ENCODE results near the gene VASN.

VASN gene

DNA sequence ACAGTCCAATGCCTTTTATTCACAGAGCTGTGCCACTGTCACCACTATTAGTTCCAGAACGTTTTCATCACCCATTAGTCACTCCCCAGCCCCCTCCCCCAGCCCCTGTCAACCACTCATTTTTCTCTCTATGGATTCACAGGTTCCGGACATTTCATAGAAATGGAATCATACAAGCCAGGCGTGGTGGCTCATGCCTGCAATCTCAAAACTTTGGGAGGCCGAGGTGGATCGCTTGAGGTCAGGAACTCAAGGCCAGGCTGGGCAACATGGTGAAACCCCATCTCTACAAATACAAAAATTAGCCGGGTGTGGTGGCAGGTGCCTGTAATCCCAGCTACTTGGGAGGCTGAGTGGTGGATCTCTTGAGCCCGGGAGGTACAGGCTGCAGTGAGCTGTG lies 19.8 kb upstream of the VASN start:
- no peak overlapping the region for H3K14ac ChIP-seq (ENCODE audit: low read length in 2 of 2)
- H3K23ac ChIP-seq (ENCODE audit: low read length in 2 of 2): no peak overlapping the region
- peaks cover 6% of the 10 kb centered on the region for H3K79me1 ChIP-seq (replicated peaks; ENCODE audit: low read length, poor library complexity, severe bottlenecking)
- no peak overlapping the region for H2AFZ ChIP-seq (ENCODE audit: low read depth, low read length)
- H3K18ac ChIP-seq (ENCODE audit: low read depth in 1 of 2, low read length in 2 of 2): no peak overlapping the region
- no peak overlapping the region for H3K4me3 ChIP-seq (ENCODE audit: insufficient read depth in 1 of 2, low read depth in 1 of 2, low read length in 2 of 2)
- H2AK5ac ChIP-seq (ENCODE audit: low read length, severe bottlenecking): no peak overlapping the region
- peak overlapping the region; percentile 46 for H3K9ac ChIP-seq (ENCODE audit: low read length)
- no peaks in the 10 kb centered on the region for H3K9me3 ChIP-seq (ENCODE audit: control insufficient read depth, low read length)
- no peak overlapping the region for H4K8ac ChIP-seq (ENCODE audit: low read length)
- no peak overlapping the region for H2BK12ac ChIP-seq (ENCODE audit: low read length in 2 of 2)
- H2BK5ac ChIP-seq (ENCODE audit: low read depth, low read length, poor library complexity, severe bottlenecking): no peak overlapping the region
- DNase-seq: peak; percentile 32
- H3K4ac ChIP-seq (ENCODE audit: low read depth in 1 of 2, low read length in 2 of 2): no peak overlapping the region
- H2BK120ac ChIP-seq (ENCODE audit: low read depth, low read length): no peak overlapping the region
- H2BK15ac ChIP-seq (ENCODE audit: low read depth, poor library complexity, severe bottlenecking): no peak overlapping the region
- H3K36me3 ChIP-seq (ENCODE audit: control insufficient read depth in 1 of 2, insufficient read depth in 2 of 2, low read depth in 1 of 2, low read length in 2 of 2): peaks cover 0 to 25% of the 10 kb centered on the region in 2 experiments
- no peak overlapping the region for H3K4me2 ChIP-seq (ENCODE audit: low read length, poor library complexity, severe bottlenecking)
- 69% methylated on average over 7 of the region's 7 CpGs for WGBS
- no peaks in the 10 kb centered on the region for H3K27me3 ChIP-seq (ENCODE audit: control insufficient read depth in 1 of 2, insufficient read depth in 1 of 2, low read length in 2 of 2)
- peaks cover 11% of the 10 kb centered on the region for H3K4me1 ChIP-seq (ENCODE audit: control insufficient read depth, insufficient read depth, low read depth, low read length)
- no peak overlapping the region for H3K27ac ChIP-seq (ENCODE audit: low read length, poor library complexity, severe bottlenecking)
- no peak overlapping the region for H4K91ac ChIP-seq (ENCODE audit: low read length)

DNA sequence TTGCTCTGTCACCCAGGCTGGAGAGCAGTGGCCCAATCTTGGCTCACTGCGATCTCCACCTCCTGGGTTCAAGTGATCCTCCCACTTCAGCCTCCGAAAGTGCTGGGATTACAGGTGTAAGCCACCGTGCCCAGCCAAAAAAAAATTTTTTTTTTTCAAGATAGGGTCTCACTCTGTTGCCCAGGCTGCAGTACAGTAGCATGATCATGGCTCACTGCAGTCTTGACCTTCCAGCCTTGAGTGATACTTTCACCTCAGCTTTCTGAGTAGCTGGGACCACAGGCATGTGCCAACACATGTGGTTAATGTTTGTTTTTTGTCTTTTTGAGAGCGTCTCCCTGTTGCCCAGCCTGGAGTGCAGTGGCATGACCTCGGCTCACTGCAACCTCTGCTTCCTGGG lies 18.8 kb upstream of the VASN start:
- Histone ChIP-seq H3K27ac (ENCODE audit: low read length, poor library complexity, severe bottlenecking) (no peak overlapping the region), H4K8ac (ENCODE audit: low read length) (no peak overlapping the region), H2BK5ac (ENCODE audit: low read depth, low read length, poor library complexity, severe bottlenecking) (no peak overlapping the region), H3K14ac (ENCODE audit: low read length in 2 of 2) (no peak overlapping the region), H3K4me2 (ENCODE audit: low read length, poor library complexity, severe bottlenecking) (no peak overlapping the region), H3K4ac (ENCODE audit: low read depth in 1 of 2, low read length in 2 of 2) (no peak overlapping the region), H3K9me3 (ENCODE audit: control insufficient read depth, low read length) (no peaks in the 10 kb centered on the region), H2AFZ (ENCODE audit: low read depth, low read length) (no peak overlapping the region), H3K27me3 (ENCODE audit: control insufficient read depth in 1 of 2, insufficient read depth in 1 of 2, low read length in 2 of 2) (no peaks in the 10 kb centered on the region), H3K4me3 (ENCODE audit: insufficient read depth in 1 of 2, low read depth in 1 of 2, low read length in 2 of 2) (no peak overlapping the region), H2BK15ac (ENCODE audit: low read depth, poor library complexity, severe bottlenecking) (peak overlapping the region; percentile 3), H3K79me1 (replicated peaks; ENCODE audit: low read length, poor library complexity, severe bottlenecking) (peaks cover 5% of the 10 kb centered on the region), H3K23ac (ENCODE audit: low read length in 2 of 2) (no peak overlapping the region), H2BK120ac (ENCODE audit: low read depth, low read length) (no peak overlapping the region), H2BK12ac (ENCODE audit: low read length in 2 of 2) (no peak overlapping the region), H3K36me3 (ENCODE audit: control insufficient read depth in 1 of 2, insufficient read depth in 2 of 2, low read depth in 1 of 2, low read length in 2 of 2) (peaks cover 0 to 24% of the 10 kb centered on the region in 2 experiments), H2AK5ac (ENCODE audit: low read length, severe bottlenecking) (no peak overlapping the region), H4K91ac (ENCODE audit: low read length) (no peak overlapping the region), H3K4me1 (ENCODE audit: control insufficient read depth, insufficient read depth, low read depth, low read length) (peaks cover 9% of the 10 kb centered on the region), H3K9ac (ENCODE audit: low read length) (no peak overlapping the region), H3K18ac (ENCODE audit: low read depth in 1 of 2, low read length in 2 of 2) (no peak overlapping the region)
- DNase-seq: no peak
- 89% methylated on average over 5 of the region's 5 CpGs for WGBS

DNA sequence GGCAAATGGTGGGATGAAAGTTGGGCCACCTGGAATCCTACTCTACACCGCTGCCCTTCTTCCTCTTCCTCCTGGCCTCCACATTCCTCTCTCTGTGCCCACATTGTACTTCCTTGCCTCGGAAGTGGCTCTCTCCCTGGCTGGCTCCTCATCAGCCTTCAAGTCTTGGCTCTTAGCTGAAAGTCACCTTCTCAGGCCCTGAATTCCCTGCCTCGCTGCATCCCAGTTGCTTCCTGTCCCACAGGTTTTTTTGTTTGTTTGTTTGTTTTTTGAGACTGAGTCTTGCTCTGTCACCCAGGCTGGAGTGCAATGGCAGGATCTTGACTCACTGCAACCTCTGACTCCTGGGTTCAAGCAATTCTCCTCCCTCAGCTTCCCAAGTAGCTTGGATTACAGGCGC lies 18.0 kb upstream of the VASN start:
- Histone ChIP-seq H3K9me3 (ENCODE audit: control insufficient read depth, low read length) (no peaks in the 10 kb centered on the region), H2BK5ac (ENCODE audit: low read depth, low read length, poor library complexity, severe bottlenecking) (no peak overlapping the region), H3K79me1 (replicated peaks; ENCODE audit: low read length, poor library complexity, severe bottlenecking) (peaks cover 2% of the 10 kb centered on the region), H3K27me3 (ENCODE audit: control insufficient read depth in 1 of 2, insufficient read depth in 1 of 2, low read length in 2 of 2) (no peaks in the 10 kb centered on the region), H3K9ac (ENCODE audit: low read length) (no peak overlapping the region), H2AK5ac (ENCODE audit: low read length, severe bottlenecking) (no peak overlapping the region), H4K8ac (ENCODE audit: low read length) (no peak overlapping the region), H3K14ac (ENCODE audit: low read length in 2 of 2) (no peak overlapping the region), H2AFZ (ENCODE audit: low read depth, low read length) (no peak overlapping the region), H3K4me3 (ENCODE audit: insufficient read depth in 1 of 2, low read depth in 1 of 2, low read length in 2 of 2) (no peak overlapping the region), H3K4me1 (ENCODE audit: control insufficient read depth, insufficient read depth, low read depth, low read length) (peaks cover 9% of the 10 kb centered on the region), H3K23ac (ENCODE audit: low read length in 2 of 2) (no peak overlapping the region), H2BK120ac (ENCODE audit: low read depth, low read length) (no peak overlapping the region), H2BK12ac (ENCODE audit: low read length in 2 of 2) (no peak overlapping the region), H3K18ac (ENCODE audit: low read depth in 1 of 2, low read length in 2 of 2) (no peak overlapping the region), H3K4ac (ENCODE audit: low read depth in 1 of 2, low read length in 2 of 2) (no peak overlapping the region), H3K27ac (ENCODE audit: low read length, poor library complexity, severe bottlenecking) (no peak overlapping the region), H2BK15ac (ENCODE audit: low read depth, poor library complexity, severe bottlenecking) (no peak overlapping the region), H3K36me3 (ENCODE audit: control insufficient read depth in 1 of 2, insufficient read depth in 2 of 2, low read depth in 1 of 2, low read length in 2 of 2) (peaks cover 0 to 25% of the 10 kb centered on the region in 2 experiments), H3K4me2 (ENCODE audit: low read length, poor library complexity, severe bottlenecking) (no peak overlapping the region), H4K91ac (ENCODE audit: low read length) (no peak overlapping the region)
- no peak for DNase-seq
- WGBS: 92% methylated on average over 3 of the region's 4 CpGs

DNA sequence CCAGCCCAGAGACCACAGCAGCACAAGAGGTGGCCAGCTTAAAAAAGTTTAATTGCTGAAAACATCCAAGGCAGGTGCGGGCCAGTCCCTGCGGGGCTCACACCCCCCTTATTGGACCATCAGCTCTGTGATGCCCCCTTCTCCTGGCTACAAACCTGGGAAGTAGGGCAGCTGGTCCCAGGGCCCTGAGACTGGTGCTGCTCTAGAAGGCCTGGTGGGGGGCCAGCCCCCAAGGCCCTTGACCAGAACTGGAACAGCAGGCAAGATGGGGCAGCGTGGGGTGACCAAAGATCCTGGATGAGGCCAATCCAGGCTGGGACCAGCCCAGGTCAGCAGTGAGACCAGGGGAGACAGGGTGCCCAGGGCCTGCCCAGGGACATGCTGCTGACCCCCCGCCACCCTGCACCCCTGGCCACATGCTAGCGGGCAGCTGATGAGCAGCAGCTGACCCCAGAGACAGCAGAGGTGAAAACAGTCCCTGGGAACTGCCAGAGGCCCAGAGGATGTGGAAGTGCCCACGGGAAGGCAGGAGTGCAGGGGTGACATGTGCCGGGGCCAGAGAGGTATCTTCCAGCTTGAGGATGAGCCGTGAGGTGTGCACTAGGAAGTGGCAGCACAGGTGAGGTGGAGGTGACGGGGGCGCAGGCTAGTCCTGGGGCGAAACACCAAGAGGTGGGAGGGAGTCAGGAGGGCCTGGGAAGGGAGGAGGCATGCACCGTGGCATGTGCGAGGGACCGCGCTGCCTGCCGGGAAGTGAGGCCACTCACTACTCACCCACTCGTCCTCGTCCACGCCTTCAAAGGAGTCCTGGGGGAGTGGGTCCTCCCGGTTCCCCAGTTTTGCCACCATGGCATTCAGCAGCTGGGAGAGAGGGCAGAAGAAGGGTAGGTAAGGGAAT lies 16.9 kb upstream of the VASN start:
- Histone ChIP-seq H3K36me3 (ENCODE audit: control insufficient read depth in 1 of 2, insufficient read depth in 2 of 2, low read depth in 1 of 2, low read length in 2 of 2) (peaks cover 0 to 25% of the 10 kb centered on the region in 2 experiments), H2BK5ac (ENCODE audit: low read depth, low read length, poor library complexity, severe bottlenecking) (no peak overlapping the region), H3K79me1 (replicated peaks; ENCODE audit: low read length, poor library complexity, severe bottlenecking) (peaks cover 1% of the 10 kb centered on the region), H2BK15ac (ENCODE audit: low read depth, poor library complexity, severe bottlenecking) (no peak overlapping the region), H3K4me2 (ENCODE audit: low read length, poor library complexity, severe bottlenecking) (no peak overlapping the region), H3K18ac (ENCODE audit: low read depth in 1 of 2, low read length in 2 of 2) (no peak overlapping the region), H3K23ac (ENCODE audit: low read length in 2 of 2) (no peak overlapping the region), H3K14ac (ENCODE audit: low read length in 2 of 2) (no peak overlapping the region), H4K8ac (ENCODE audit: low read length) (no peak overlapping the region), H3K9ac (ENCODE audit: low read length) (no peak overlapping the region), H2BK12ac (ENCODE audit: low read length in 2 of 2) (no peak overlapping the region), H2AK5ac (ENCODE audit: low read length, severe bottlenecking) (no peak overlapping the region), H3K4me3 (ENCODE audit: insufficient read depth in 1 of 2, low read depth in 1 of 2, low read length in 2 of 2) (no peak overlapping the region), H3K27me3 (ENCODE audit: control insufficient read depth in 1 of 2, insufficient read depth in 1 of 2, low read length in 2 of 2) (no peaks in the 10 kb centered on the region), H3K9me3 (ENCODE audit: control insufficient read depth, low read length) (no peaks in the 10 kb centered on the region), H2BK120ac (ENCODE audit: low read depth, low read length) (no peak overlapping the region), H2AFZ (ENCODE audit: low read depth, low read length) (no peak overlapping the region), H3K4me1 (ENCODE audit: control insufficient read depth, insufficient read depth, low read depth, low read length) (peaks cover 13% of the 10 kb centered on the region), H4K91ac (ENCODE audit: low read length) (peak overlapping the region; percentile 58), H3K27ac (ENCODE audit: low read length, poor library complexity, severe bottlenecking) (no peak overlapping the region), H3K4ac (ENCODE audit: low read depth in 1 of 2, low read length in 2 of 2) (no peak overlapping the region)
- no peak for DNase-seq
- 96% methylated on average over 20 of the region's 20 CpGs for WGBS
